Mucosa of rectum (tissue), 2 donors: ENCODE results near the gene CLIC1.

Experiments
- H3K27ac ChIP-seq, 2 donors: one replicate each; pipeline ENCODE4 v1.7.0; 2013; ENCODE audit warnings: inconsistent platforms in 2 of 2, low read depth in 2 of 2, low read length in 2 of 2
- H3K27me3 ChIP-seq, 2 donors: one replicate each; pipeline ENCODE4 v1.7.0; 2013; ENCODE audit warnings: low read length in 2 of 2; ENCODE audit not compliant: control insufficient read depth in 2 of 2, insufficient read depth in 2 of 2
- H3K36me3 ChIP-seq, 2 donors: one replicate each; pipeline ENCODE4 v1.7.0; 2013; ENCODE audit warnings: low read length in 2 of 2; ENCODE audit not compliant: control insufficient read depth in 2 of 2, insufficient read depth in 2 of 2
- H3K4me1 ChIP-seq, 2 donors: one replicate each; pipeline ENCODE4 v1.7.0; 2013; ENCODE audit warnings: low read length in 2 of 2, mild to moderate bottlenecking in 1 of 2; ENCODE audit not compliant: control insufficient read depth in 2 of 2, insufficient read depth in 2 of 2
- H3K4me3 ChIP-seq, 2 donors: one replicate each; pipeline ENCODE4 v1.7.0; 2013; ENCODE audit warnings: low read length in 2 of 2
- H3K9ac ChIP-seq, 2 donors: one replicate each; pipeline ENCODE4 v1.7.0; 2013; ENCODE audit warnings: low read length in 2 of 2, low read depth in 1 of 2, mild to moderate bottlenecking in 1 of 2
- H3K9me3 ChIP-seq, 2 donors: one replicate each; pipeline ENCODE4 v1.7.0; 2013; ENCODE audit warnings: low read length in 2 of 2; ENCODE audit not compliant: control insufficient read depth in 2 of 2
- donor health status: healthy.
- donor health status: Normal muscosa, but diverticular disease.

CLIC1 gene

DNA sequence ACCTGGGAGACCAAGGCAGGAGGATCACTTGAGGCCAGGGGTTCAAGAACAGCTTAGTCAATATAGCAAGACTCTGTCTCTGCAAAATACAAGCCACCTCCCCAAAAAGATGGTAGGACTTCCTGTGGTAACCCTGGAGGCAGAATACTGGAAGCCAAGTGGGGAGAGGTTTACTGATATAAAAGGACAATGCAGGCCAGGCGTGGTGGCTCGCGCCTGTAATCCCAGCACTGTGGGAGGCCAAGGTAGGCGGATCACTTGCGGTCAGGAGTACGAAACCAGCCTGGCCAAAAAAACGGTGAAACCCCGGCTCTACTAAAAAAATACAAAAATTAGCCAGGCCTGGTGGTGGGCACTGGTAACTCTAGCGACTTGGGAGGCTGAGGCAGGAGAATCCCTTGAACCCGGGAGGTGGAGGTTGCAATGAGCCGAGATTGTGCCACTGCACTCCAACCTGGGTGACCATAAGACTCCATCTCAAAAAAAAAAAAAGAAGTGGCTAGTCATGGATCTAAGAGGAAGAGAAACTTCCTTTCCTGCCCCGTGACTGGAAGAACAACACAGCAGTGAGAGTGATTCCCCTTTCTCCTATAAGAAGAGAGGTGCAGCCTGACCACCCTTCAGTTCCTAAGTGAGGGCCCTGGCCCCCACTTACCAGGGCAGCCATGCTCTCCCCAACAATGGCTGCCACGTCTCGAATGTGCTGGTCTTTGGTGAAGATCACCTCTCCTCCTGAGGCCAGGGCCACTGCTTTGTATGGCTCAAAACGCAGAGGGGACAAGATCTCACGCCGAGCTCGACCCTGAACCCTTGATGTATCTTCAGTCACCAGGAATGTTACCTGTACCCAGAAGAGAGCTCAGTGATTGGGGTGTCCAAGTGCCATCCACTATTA is 32.3 kb upstream of the CLIC1 start:
- Histone ChIP-seq H3K27me3 (no peaks in the 10 kb centered on the region), H3K36me3 (no peaks in the 10 kb centered on the region), H3K9ac (no peak overlapping the region), H3K4me1 (peaks cover 0 to 9% of the 10 kb centered on the region in 2 donors), H3K4me3 (no peak overlapping the region), H3K9me3 (no peaks in the 10 kb centered on the region), H3K27ac (no peak overlapping the region)

- Histone ChIP-seq H3K4me3 (no peak overlapping the region), H3K27me3 (no peaks in the 10 kb centered on the region), H3K27ac (no peak overlapping the region), H3K36me3 (no peaks in the 10 kb centered on the region), H3K4me1 (peaks cover 0 to 4% of the 10 kb centered on the region in 2 donors), H3K9ac (no peak overlapping the region), H3K9me3 (no peaks in the 10 kb centered on the region)
Observed at GRCh38 chr6:31767096-31767645, 30.8 kb upstream of the CLIC1 start.

GRCh38 chr6:31765910-31766794 is 29.8 kb upstream of the CLIC1 start:
- Histone ChIP-seq H3K9ac (no peak overlapping the region), H3K4me1 (peaks cover 0 to 4% of the 10 kb centered on the region in 2 donors), H3K27me3 (no peaks in the 10 kb centered on the region), H3K36me3 (no peaks in the 10 kb centered on the region), H3K4me3 (peak overlapping the region; percentile 29), H3K27ac (no peak overlapping the region), H3K9me3 (no peaks in the 10 kb centered on the region)

- peaks cover 0 to 4% of the 10 kb centered on the region in 2 donors for H3K4me1 ChIP-seq
Observed at GRCh38 chr6:31765559-31765909, 29.2 kb upstream of the CLIC1 start.

GRCh38 chr6:31764198-31764597 is 27.9 kb upstream of the CLIC1 start:
- no peaks in the 10 kb centered on the region for H3K27me3 ChIP-seq
- H3K9ac ChIP-seq = no peak overlapping the region
- H3K36me3 ChIP-seq = no peaks in the 10 kb centered on the region
- H3K9me3 ChIP-seq = no peaks in the 10 kb centered on the region
- no peaks in the 10 kb centered on the region for H3K4me1 ChIP-seq
- H3K4me3 ChIP-seq = no peak overlapping the region
- no peak overlapping the region for H3K27ac ChIP-seq

More at GRCh38 chr6:31765559-31765909, 29.2 kb upstream of the CLIC1 start:
- H3K36me3 ChIP-seq = no peaks in the 10 kb centered on the region
- H3K9ac ChIP-seq = no peak overlapping the region
- no peak overlapping the region for H3K4me3 ChIP-seq
- H3K9me3 ChIP-seq = no peaks in the 10 kb centered on the region
- H3K27ac ChIP-seq = no peak overlapping the region
- no peaks in the 10 kb centered on the region for H3K27me3 ChIP-seq

GRCh38 chr6:31763619-31763940 is 27.2 kb upstream of the CLIC1 start:
- no peak overlapping the region for H3K9ac ChIP-seq
- H3K36me3 ChIP-seq = no peaks in the 10 kb centered on the region
- H3K4me3 ChIP-seq = no peak overlapping the region
- H3K4me1 ChIP-seq = no peaks in the 10 kb centered on the region
- H3K27ac ChIP-seq = no peak overlapping the region
- no peaks in the 10 kb centered on the region for H3K27me3 ChIP-seq
- no peaks in the 10 kb centered on the region for H3K9me3 ChIP-seq

- no peak overlapping the region for H3K27ac ChIP-seq
- no peaks in the 10 kb centered on the region for H3K9me3 ChIP-seq
- H3K9ac ChIP-seq = no peak overlapping the region
- no peaks in the 10 kb centered on the region for H3K4me1 ChIP-seq
- no peak overlapping the region for H3K4me3 ChIP-seq
- no peaks in the 10 kb centered on the region for H3K27me3 ChIP-seq
- no peaks in the 10 kb centered on the region for H3K36me3 ChIP-seq
Observed at GRCh38 chr6:31762878-31763618, 26.7 kb upstream of the CLIC1 start.

- H3K27me3 ChIP-seq = no peaks in the 10 kb centered on the region
- H3K4me3 ChIP-seq = no peak within 1 kb of the TSS
- no peaks in the 10 kb centered on the region for H3K9me3 ChIP-seq
- H3K9ac ChIP-seq = no peak within 1 kb of the TSS
- H3K27ac ChIP-seq = no peak within 1 kb of the TSS
- no peaks in the 10 kb centered on the region for H3K4me1 ChIP-seq
- no peaks in the 10 kb centered on the region for H3K36me3 ChIP-seq
Observed at GRCh38 chr6:31762356-31762755, 26.0 kb upstream of the CLIC1 start, which contains the start of gene SAPCD1. Gene SAPCD1, plus strand, starts transcription at chr6:31762656. Its CDS starts 399 bp downstream, at chr6:31763055.

- Histone ChIP-seq H3K4me3 (no peak overlapping the region), H3K36me3 (no peaks in the 10 kb centered on the region), H3K27me3 (no peaks in the 10 kb centered on the region), H3K27ac (no peak overlapping the region), H3K9me3 (no peaks in the 10 kb centered on the region), H3K4me1 (no peaks in the 10 kb centered on the region), H3K9ac (no peak overlapping the region)
Observed at GRCh38 chr6:31761343-31761742, 25.0 kb upstream of the CLIC1 start.
